NCI-H345 (cell line): ENCODE results near the gene NRAP.

Experiments
- DNase-seq: peaks from one replicate; lab custom pipeline; 2025; lab: John Stamatoyannopoulos, UW

Gene NRAP

GRCh38 chr10:113641702-113642101 lies 22.1 kb downstream of the NRAP start:
- DNase-seq = no peak

GRCh38 chr10:113639966-113640365 lies 23.9 kb downstream of the NRAP start:
- no peak for DNase-seq

- no peak for DNase-seq
Observed at GRCh38 chr10:113631684-113632367, 32.0 kb downstream of the NRAP start.

GRCh38 chr10:113630929-113631533 lies 32.8 kb downstream of the NRAP start:
- no peak for DNase-seq

- DNase-seq = no peak
Observed at GRCh38 chr10:113628607-113629153, 35.2 kb downstream of the NRAP start.

GRCh38 chr10:113627836-113628235 lies 36.0 kb downstream of the NRAP start:
- DNase-seq = no peak

GRCh38 chr10:113626809-113627355 lies 37.0 kb downstream of the NRAP start:
- DNase-seq = no peak

GRCh38 chr10:113625461-113626186 lies 38.2 kb downstream of the NRAP start:
- no peak for DNase-seq

GRCh38 chr10:113622831-113623230 lies 41.0 kb downstream of the NRAP start:
- no peak for DNase-seq

GRCh38 chr10:113621799-113622198 lies 42.0 kb downstream of the NRAP start:
- DNase-seq = no peak

- no peak for DNase-seq
Observed at GRCh38 chr10:113620936-113621335, 42.9 kb downstream of the NRAP start.

- DNase-seq = no peak
Observed at GRCh38 chr10:113620511-113620910, 43.3 kb downstream of the NRAP start.

GRCh38 chr10:113619401-113619800 lies 44.4 kb downstream of the NRAP start:
- DNase-seq = no peak

GRCh38 chr10:113618338-113618737 lies 45.5 kb downstream of the NRAP start:
- no peak for DNase-seq

GRCh38 chr10:113617086-113617485 lies 46.8 kb downstream of the NRAP start:
- DNase-seq = no peak

GRCh38 chr10:113616244-113617074 lies 47.4 kb downstream of the NRAP start:
- DNase-seq = no peak

- no peak for DNase-seq
Observed at GRCh38 chr10:113613977-113614690, 49.7 kb downstream of the NRAP start.

- DNase-seq = no peak
Observed at GRCh38 chr10:113613427-113613826, 50.4 kb downstream of the NRAP start.

GRCh38 chr10:113612154-113612553 lies 51.7 kb downstream of the NRAP start:
- no peak for DNase-seq

GRCh38 chr10:113610631-113611601 lies 52.9 kb downstream of the NRAP start:
- DNase-seq = no peak
